CD14-positive monocyte (primary cell): ENCODE results near the gene GMDS. TPM values are rescaled to one million over a fixed set of nuclear protein-coding genes. Genes with fewer than 3 reads are reported as not detected.

Source experiments
- DNase-seq, 3 donors: peaks; one replicate each; pipeline ENCODE4 v3.0.0-alpha.2; 2011 to 2022
- H2AFZ ChIP-seq: 2 replicates; pipeline ENCODE4 v1.6.0; 2012; ENCODE audit warnings: mild to moderate bottlenecking, low read depth, low read length, inconsistent platforms; ENCODE audit not compliant: insufficient read depth, poor library complexity, severe bottlenecking
- H3K27ac ChIP-seq, 2 donors: 1 replicate in 1 of 2; 2 replicates in 1 of 2; pipeline ENCODE4 v1.5.1; 2012 to 2013; ENCODE audit warnings: low read length in 2 of 2, control low read depth in 1 of 2, inconsistent platforms in 1 of 2, low read depth in 1 of 2, mild to moderate bottlenecking in 1 of 2
- H3K27me3 ChIP-seq, 2 donors: one replicate each; pipeline versions ENCODE4 v1.6.0 to v1.6.1; 2011 to 2013; ENCODE audit warnings: low read length in 2 of 2; ENCODE audit not compliant: control insufficient read depth in 2 of 2, insufficient read depth in 2 of 2
- H3K36me3 ChIP-seq, 2 donors: replicated peaks in 1 of 2; 1 replicate in 1 of 2; 2 replicates in 1 of 2; pipeline versions ENCODE4 v1.5.1 to v1.6.1; 2012 to 2013; ENCODE audit warnings: low read length in 2 of 2, control low read depth in 1 of 2, inconsistent platforms in 1 of 2, mild to moderate bottlenecking in 1 of 2; ENCODE audit not compliant: insufficient read depth in 2 of 2, control insufficient read depth in 1 of 2
- H3K4me1 ChIP-seq, 2 donors: 1 replicate in 1 of 2; 2 replicates in 1 of 2; pipeline versions ENCODE4 v1.5.1 to v1.6.1; 2012 to 2013; ENCODE audit warnings: low read length in 2 of 2, control low read depth in 1 of 2, inconsistent platforms in 1 of 2, mild to moderate bottlenecking in 1 of 2, moderate library complexity in 1 of 2; ENCODE audit not compliant: insufficient read depth in 2 of 2, control insufficient read depth in 1 of 2
- H3K4me2 ChIP-seq: replicated peaks from 2 replicates; pipeline ENCODE3; 2012; ENCODE audit warnings: low read length, moderate library complexity, mild to moderate bottlenecking; ENCODE audit not compliant: poor library complexity, severe bottlenecking; ENCODE audit errors: extremely low read depth
- H3K4me3 ChIP-seq, 3 experiments: fragments of 200-600 bp in 1 of 3; sonication (generic) in 1 of 3; replicated peaks in 1 of 3; 1 replicate in 2 of 3; 2 replicates in 1 of 3; pipeline ENCODE4 v1.5.1; 2011 to 2013; ENCODE audit warnings: low read length in 3 of 3, mild to moderate bottlenecking in 3 of 3, control low read depth in 2 of 3, low read depth in 2 of 3, inconsistent platforms in 1 of 3, moderate library complexity in 1 of 3
- H3K79me2 ChIP-seq: 2 replicates; pipeline ENCODE4 v1.6.0; 2012; ENCODE audit warnings: mild to moderate bottlenecking, control low read depth, inconsistent platforms, low read length, moderate library complexity; ENCODE audit not compliant: insufficient read depth
- H3K9ac ChIP-seq: 2 replicates; pipeline ENCODE4 v1.6.0; 2017; ENCODE audit warnings: low read length, mild to moderate bottlenecking; ENCODE audit not compliant: insufficient read depth, poor library complexity, severe bottlenecking
- H3K9me3 ChIP-seq, 2 donors: replicated peaks in 1 of 2; 1 replicate in 1 of 2; 2 replicates in 1 of 2; pipeline versions ENCODE4 v1.5.1 to v1.6.1; 2012 to 2013; ENCODE audit warnings: low read length in 2 of 2, control low read depth in 1 of 2; ENCODE audit not compliant: control insufficient read depth in 1 of 2, insufficient read depth in 1 of 2
- H4K20me1 ChIP-seq: 2 replicates; pipeline ENCODE4 v1.6.0; 2012; ENCODE audit warnings: mild to moderate bottlenecking, low read length, control low read depth, moderate library complexity; ENCODE audit not compliant: insufficient read depth
- H3K27ac Mint-ChIP-seq, 7 donors: one replicate each; pipeline ENCODE4 v1.8.0; 2020; ENCODE audit warnings: mild to moderate bottlenecking in 7 of 7, mixed read lengths in 7 of 7, moderate library complexity in 6 of 7, inconsistent platforms in 2 of 7
- H3K27me3 Mint-ChIP-seq, 3 donors: one replicate each; pipeline ENCODE4 v1.8.0; 2021 to 2022; ENCODE audit warnings: low read depth in 3 of 3, mild to moderate bottlenecking in 3 of 3, mixed read lengths in 3 of 3, moderate library complexity in 3 of 3, inconsistent platforms in 1 of 3
- H3K36me3 Mint-ChIP-seq, 2 donors: one replicate each; pipeline ENCODE4 v1.8.0; 2020; ENCODE audit warnings: mixed read lengths in 2 of 2, inconsistent platforms in 1 of 2, mild to moderate bottlenecking in 1 of 2
- H3K4me1 Mint-ChIP-seq: one replicate; pipeline ENCODE4 v1.8.0; 2020; ENCODE audit warnings: mild to moderate bottlenecking, mixed read lengths
- H3K4me3 Mint-ChIP-seq, 2 donors: one replicate each; pipeline ENCODE4 v1.8.0; 2020; ENCODE audit warnings: mild to moderate bottlenecking in 2 of 2, mixed read lengths in 2 of 2, moderate library complexity in 1 of 2
- H3K9me3 Mint-ChIP-seq, 7 donors: one replicate each; pipeline ENCODE4 v1.8.0; 2020 to 2022; ENCODE audit warnings: mixed read lengths in 7 of 7, mild to moderate bottlenecking in 6 of 7, moderate library complexity in 6 of 7, inconsistent platforms in 2 of 7
- CTCF ChIP-seq: fragments of 200-600 bp; IDR thresholded peaks from one replicate; pipeline ENCODE4 v1.8.0; 2022; ENCODE audit warnings: antibody characterized with exemption, mild to moderate bottlenecking
- WGBS: methylation state at CpG from one replicate; pipeline ENCODE4 v1.1.5; 2013; ENCODE audit warnings: missing lambda C conversion rate; ENCODE audit not compliant: insufficient coverage; 5-methylcytosine and 5-hydroxymethylcytosine counted together
- intact Hi-C, 2 donors: fragments of 100-400 bp; cut with micrococcal nuclease; formaldehyde crosslinking; loops; one replicate each; pipeline versions ENCODE4 v1.15.0 to v1.15.1; 2023
- polyA plus RNA-seq, 3 donors: library from polyadenylated mRNA; depleted of rRNA in 1 of 3; unstranded in 2 of 3; stranded (reverse) in 1 of 3; fragments of 300-500 nt in 2 of 3; fragments of >200 nt in 1 of 3; fragmentation: Illumina TruSeq in 2 of 3; gene quantifications; 1 replicate in 2 of 3; 2 replicates in 1 of 3; pipeline ENCODE4 v1.2.3, GENCODE V29; 2012 to 2021

Gene GMDS
- polyA plus RNA-seq, 3 donors = 10.5 to 19.9 (median 17.6) TPM

- WGBS = 66% methylated on average over 3 of the region's 8 CpGs
- Histone ChIP-seq H3K4me1 (no peaks in the 10 kb centered on the region), H3K79me2 (no peaks in the 10 kb centered on the region), H3K36me3 (no peaks in the 10 kb centered on the region), H2AFZ (no peak overlapping the region), H3K4me3 (no peak overlapping the region), H3K9me3 (peaks cover 0 to 9% of the 10 kb centered on the region in 2 donors), H3K4me2 (no peak overlapping the region), H3K9ac (no peak overlapping the region), H3K27ac (no peak overlapping the region), H3K27me3 (no peaks in the 10 kb centered on the region), H4K20me1 (no peaks in the 10 kb centered on the region)
- H3K36me3 Mint-ChIP-seq = peaks cover 4 to 11% of the 10 kb centered on the region in 2 donors
- H3K9me3 Mint-ChIP-seq = peaks cover 3 to 13% (median 7%) of the 10 kb centered on the region in 7 donors
- peaks cover 7% of the 10 kb centered on the region for H3K4me1 Mint-ChIP-seq
- peaks cover 0 to 1% (median 1%) of the 10 kb centered on the region in 3 donors for H3K27me3 Mint-ChIP-seq
- intact Hi-C loops = no loop called here
- no peak overlapping the region for H3K27ac Mint-ChIP-seq
- H3K4me3 Mint-ChIP-seq = no peak overlapping the region
- no peak for TF ChIP-seq CTCF
- no peak for DNase-seq
Measured at GRCh38 chr6:1850121-1850839, 395.1 kb downstream of the GMDS start.

DNA sequence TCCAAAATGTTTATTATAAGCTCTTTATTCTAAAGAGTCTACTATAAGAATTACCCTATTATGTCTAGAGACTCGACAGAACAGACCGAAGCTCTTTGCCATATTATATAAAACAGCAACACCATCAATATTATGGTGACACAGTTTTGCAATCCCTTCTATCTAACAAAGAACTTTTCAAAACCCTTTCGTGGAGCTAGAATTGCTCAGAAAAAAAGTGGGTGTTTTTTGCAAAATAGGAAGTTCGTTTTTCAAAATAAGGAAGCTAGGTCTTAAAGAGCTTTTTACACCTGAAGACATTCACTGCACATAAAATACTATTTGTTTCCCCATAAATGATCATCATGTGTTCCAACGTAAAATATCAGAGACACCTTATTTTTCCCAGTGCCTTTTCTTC, 395.7 kb downstream of the GMDS start:
- H3K36me3 ChIP-seq = no peaks in the 10 kb centered on the region
- no peak overlapping the region for H3K4me3 ChIP-seq
- Mint-ChIP-seq H3K36me3 (peaks cover 4 to 11% of the 10 kb centered on the region in 2 donors), H3K4me3 (no peak overlapping the region), H3K27ac (no peak overlapping the region), H3K27me3 (peaks cover 0 to 1% (median 1%) of the 10 kb centered on the region in 3 donors), H3K9me3 (peaks cover 3 to 13% (median 7%) of the 10 kb centered on the region in 7 donors), H3K4me1 (peaks cover 7% of the 10 kb centered on the region)
- 6% methylated on average over 1 of the region's 5 CpGs for WGBS
- no peak overlapping the region for H2AFZ ChIP-seq
- H3K4me2 ChIP-seq = no peak overlapping the region
- H3K27me3 ChIP-seq = no peaks in the 10 kb centered on the region
- no peaks in the 10 kb centered on the region for H3K4me1 ChIP-seq
- no peaks in the 10 kb centered on the region for H3K79me2 ChIP-seq
- no peak for TF ChIP-seq CTCF
- H3K27ac ChIP-seq = no peak overlapping the region
- peaks cover 0 to 9% of the 10 kb centered on the region in 2 donors for H3K9me3 ChIP-seq
- intact Hi-C loops = no loop called here
- no peak for DNase-seq
- H3K9ac ChIP-seq = no peak overlapping the region
- H4K20me1 ChIP-seq = no peaks in the 10 kb centered on the region
